ENCODE results near the gene CASKIN1.

DNA sequence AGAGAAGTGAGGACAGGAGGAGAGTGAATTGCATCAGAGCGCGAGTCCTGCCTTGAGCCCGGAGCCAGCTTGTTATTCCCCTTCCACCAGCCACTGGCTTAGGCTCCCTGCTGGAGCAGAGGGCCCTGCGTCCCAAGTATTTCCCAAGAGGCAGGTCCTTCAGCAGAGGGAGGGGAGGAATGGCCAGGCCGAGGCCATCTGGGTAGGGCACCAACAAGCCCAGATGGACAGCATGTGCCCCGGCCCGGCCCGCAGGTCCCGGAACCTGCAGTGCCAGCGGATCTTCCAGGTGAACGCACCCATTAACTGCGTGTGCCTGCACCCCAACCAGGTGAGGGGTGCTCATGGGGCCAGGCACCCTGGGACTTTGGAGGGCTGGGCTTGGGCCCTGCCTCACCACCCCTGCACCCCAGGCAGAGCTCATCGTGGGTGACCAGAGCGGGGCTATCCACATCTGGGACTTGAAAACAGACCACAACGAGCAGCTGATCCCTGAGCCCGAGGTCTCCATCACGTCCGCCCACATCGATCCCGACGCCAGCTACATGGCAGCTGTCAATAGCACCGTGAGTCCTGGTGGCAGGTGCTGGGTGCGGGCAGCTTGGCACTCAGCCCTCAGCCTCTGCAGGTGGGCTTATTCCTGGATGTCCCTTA lies 10.5 kb upstream of the CASKIN1 start:
- TF ChIP-seq, protein P1, sequence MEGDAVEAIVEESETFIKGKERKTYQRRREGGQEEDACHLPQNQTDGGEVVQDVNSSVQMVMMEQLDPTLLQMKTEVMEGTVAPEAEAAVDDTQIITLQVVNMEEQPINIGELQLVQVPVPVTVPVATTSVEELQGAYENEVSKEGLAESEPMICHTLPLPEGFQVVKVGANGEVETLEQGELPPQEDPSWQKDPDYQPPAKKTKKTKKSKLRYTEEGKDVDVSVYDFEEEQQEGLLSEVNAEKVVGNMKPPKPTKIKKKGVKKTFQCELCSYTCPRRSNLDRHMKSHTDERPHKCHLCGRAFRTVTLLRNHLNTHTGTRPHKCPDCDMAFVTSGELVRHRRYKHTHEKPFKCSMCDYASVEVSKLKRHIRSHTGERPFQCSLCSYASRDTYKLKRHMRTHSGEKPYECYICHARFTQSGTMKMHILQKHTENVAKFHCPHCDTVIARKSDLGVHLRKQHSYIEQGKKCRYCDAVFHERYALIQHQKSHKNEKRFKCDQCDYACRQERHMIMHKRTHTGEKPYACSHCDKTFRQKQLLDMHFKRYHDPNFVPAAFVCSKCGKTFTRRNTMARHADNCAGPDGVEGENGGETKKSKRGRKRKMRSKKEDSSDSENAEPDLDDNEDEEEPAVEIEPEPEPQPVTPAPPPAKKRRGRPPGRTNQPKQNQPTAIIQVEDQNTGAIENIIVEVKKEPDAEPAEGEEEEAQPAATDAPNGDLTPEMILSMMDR (optimal IDR thresholded peaks at IDR 0.05 in 1 of 3, IDR thresholded peaks at IDR 0.05 in 1 of 3, conservative IDR thresholded peaks at IDR 0.05 in 1 of 3; ENCODE audit: extremely low read depth in 1 of 3, insufficient read depth in 2 of 3, low read length in 3 of 3): no peak
- no peak for TF ChIP-seq EZH2 (IDR thresholded peaks at IDR 0.05; ENCODE audit: low read length)

Measured in keratinocyte (primary cell).